Activated T-helper 17 cell treated with anti-CD3 and anti-CD28 coated beads, Interleukin-2, amount 50 U/mL, for 72 hours (primary cell): ENCODE data around the gene TMEM232. TPM values are rescaled to one million over a fixed set of nuclear protein-coding genes. Genes with fewer than 3 reads are reported as not detected.

ENCODE experiments used
- ATAC-seq: fragments of 150-1000 bp; cut with Tn5 transposase; replicated peaks from 2 replicates; pipeline ENCODE4 v1.10.0; 2021; ENCODE audit warnings: mild to moderate bottlenecking, moderate library complexity
- H3K27ac Mint-ChIP-seq: one replicate; pipeline ENCODE4 v1.8.0; 2022; ENCODE audit warnings: mixed read lengths
- H3K27me3 Mint-ChIP-seq: one replicate; pipeline ENCODE4 v1.8.0; 2022; ENCODE audit warnings: mixed read lengths
- H3K36me3 Mint-ChIP-seq: one replicate; pipeline ENCODE4 v1.8.0; 2022; ENCODE audit warnings: low read depth, mild to moderate bottlenecking, mixed read lengths
- H3K4me1 Mint-ChIP-seq: one replicate; pipeline ENCODE4 v1.8.0; 2022; ENCODE audit warnings: mixed read lengths
- H3K4me3 Mint-ChIP-seq: one replicate; pipeline ENCODE4 v1.8.0; 2022; ENCODE audit warnings: mild to moderate bottlenecking, mixed read lengths
- H3K9me3 Mint-ChIP-seq: one replicate; pipeline ENCODE4 v1.8.0; 2022; ENCODE audit warnings: mixed read lengths
- total RNA-seq, 2 donors: library from RNA; stranded (reverse); gene quantifications; one replicate each; pipeline ENCODE4 v1.2.3, GENCODE V29; 2022

Gene TMEM232
- total RNA-seq, 2 donors from 2014 or later = 0.78 to 0.87 TPM

GRCh38 chr5:110401881-110402280 lies 324.6 kb downstream of the TMEM232 start:
- no peaks in the 10 kb centered on the region for H3K27me3 Mint-ChIP-seq
- no peaks in the 10 kb centered on the region for H3K4me1 Mint-ChIP-seq
- H3K4me3 Mint-ChIP-seq = no peak overlapping the region
- H3K36me3 Mint-ChIP-seq = no peaks in the 10 kb centered on the region
- no peak for ATAC-seq
- H3K27ac Mint-ChIP-seq = no peak overlapping the region
- no peaks in the 10 kb centered on the region for H3K9me3 Mint-ChIP-seq

DNA sequence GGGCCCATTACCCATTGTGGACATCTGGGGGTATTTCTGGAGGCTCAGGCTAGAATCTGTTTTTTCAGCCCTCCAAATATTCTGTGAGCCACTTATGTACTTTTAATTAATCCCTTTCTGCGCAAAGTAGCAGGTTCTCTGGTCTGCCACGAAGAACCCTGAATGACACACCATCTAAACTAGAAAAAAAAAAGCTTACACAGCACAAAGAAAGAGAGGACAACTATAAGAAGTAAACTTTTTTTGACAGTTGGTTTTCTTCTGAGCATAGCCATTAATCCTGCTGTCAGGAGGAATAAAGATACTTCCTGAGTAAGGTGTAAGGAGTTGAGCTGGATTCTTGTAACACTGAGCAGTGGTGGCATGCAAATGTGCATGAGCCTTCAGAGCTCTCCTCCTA lies 327.5 kb downstream of the TMEM232 start:
- Mint-ChIP-seq H3K4me3 (no peak overlapping the region), H3K9me3 (no peaks in the 10 kb centered on the region), H3K4me1 (no peaks in the 10 kb centered on the region), H3K36me3 (no peaks in the 10 kb centered on the region), H3K27ac (no peak overlapping the region), H3K27me3 (no peaks in the 10 kb centered on the region)
- ATAC-seq = no peak

- Mint-ChIP-seq H3K27ac (no peak overlapping the region), H3K36me3 (no peaks in the 10 kb centered on the region), H3K4me1 (no peaks in the 10 kb centered on the region), H3K9me3 (no peaks in the 10 kb centered on the region), H3K27me3 (no peaks in the 10 kb centered on the region), H3K4me3 (no peak overlapping the region)
- no peak for ATAC-seq
Measured at GRCh38 chr5:110397281-110397680, 329.2 kb downstream of the TMEM232 start.

- Mint-ChIP-seq H3K36me3 (no peaks in the 10 kb centered on the region), H3K4me3 (no peak overlapping the region), H3K27ac (no peak overlapping the region)
Measured at GRCh38 chr5:110386782-110387181, 339.7 kb downstream of the TMEM232 start.

GRCh38 chr5:110383231-110383630 lies 343.2 kb downstream of the TMEM232 start:
- Mint-ChIP-seq H3K4me1 (no peaks in the 10 kb centered on the region), H3K4me3 (no peak overlapping the region), H3K27ac (no peak overlapping the region), H3K27me3 (no peaks in the 10 kb centered on the region), H3K36me3 (no peaks in the 10 kb centered on the region), H3K9me3 (peaks cover 3% of the 10 kb centered on the region)
- ATAC-seq = no peak

More at GRCh38 chr5:110386782-110387181, 339.7 kb downstream of the TMEM232 start:
- Mint-ChIP-seq H3K27me3 (peaks cover 5% of the 10 kb centered on the region), H3K4me1 (no peaks in the 10 kb centered on the region), H3K9me3 (peaks cover 3% of the 10 kb centered on the region)
- ATAC-seq = no peak

- no peaks in the 10 kb centered on the region for H3K36me3 Mint-ChIP-seq
- H3K27ac Mint-ChIP-seq = no peak overlapping the region
- H3K9me3 Mint-ChIP-seq = no peaks in the 10 kb centered on the region
- no peak for ATAC-seq
- no peaks in the 10 kb centered on the region for H3K27me3 Mint-ChIP-seq
- H3K4me3 Mint-ChIP-seq = no peak overlapping the region
- no peaks in the 10 kb centered on the region for H3K4me1 Mint-ChIP-seq
Measured at GRCh38 chr5:110377943-110378342, 348.5 kb downstream of the TMEM232 start.

DNA sequence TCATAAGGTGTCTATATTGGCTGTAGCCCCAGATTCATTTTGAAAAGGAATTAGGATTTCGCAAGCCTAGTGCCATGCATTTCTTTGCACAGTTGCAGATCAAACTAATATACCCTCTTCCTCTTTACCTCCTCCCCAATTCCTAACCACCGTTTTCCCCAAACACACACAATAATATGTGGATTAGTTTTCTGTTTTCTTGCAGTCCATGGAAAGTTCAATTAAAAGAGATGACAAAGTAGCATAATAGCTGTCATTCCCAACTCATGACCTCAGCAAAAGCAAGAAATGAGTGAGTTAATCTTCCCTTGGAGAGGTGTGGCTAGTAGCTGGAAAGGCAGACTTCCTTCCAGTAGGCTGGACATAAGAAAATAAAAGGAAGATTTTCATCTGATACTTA lies 349.1 kb downstream of the TMEM232 start:
- Mint-ChIP-seq H3K4me3 (no peak overlapping the region), H3K9me3 (no peaks in the 10 kb centered on the region), H3K27me3 (no peaks in the 10 kb centered on the region), H3K36me3 (no peaks in the 10 kb centered on the region), H3K27ac (no peak overlapping the region), H3K4me1 (no peaks in the 10 kb centered on the region)
- no peak for ATAC-seq

DNA sequence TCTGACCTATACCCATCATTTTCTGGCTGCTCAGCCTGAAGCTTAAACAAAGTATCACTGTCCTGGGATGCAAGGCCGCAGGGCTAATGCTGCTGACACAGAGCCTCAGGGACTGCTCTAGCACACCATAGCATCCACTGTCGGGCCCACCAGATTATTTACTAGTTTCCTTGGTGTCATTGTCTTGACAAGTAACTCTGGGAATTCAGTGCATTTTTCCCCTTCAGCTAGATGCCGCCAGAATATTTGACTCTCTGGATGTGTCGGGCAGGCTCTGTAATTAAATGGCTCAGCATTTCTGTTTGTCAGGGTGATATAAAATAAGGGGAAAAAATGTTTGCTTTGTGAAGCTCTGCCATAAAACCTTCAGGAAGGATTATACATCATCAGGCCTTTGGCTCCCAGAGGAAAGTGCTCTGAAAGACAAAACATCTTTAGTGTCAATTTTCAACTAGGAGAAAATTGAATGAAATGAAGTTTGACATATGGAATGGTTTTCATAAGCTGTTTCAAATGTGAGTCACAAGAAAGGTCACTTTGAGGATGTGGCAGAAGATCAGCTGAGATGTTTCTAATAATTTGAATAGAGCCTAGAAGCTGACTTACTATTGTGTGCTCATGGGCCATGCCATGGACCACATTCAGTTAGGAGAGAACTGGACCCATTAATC lies 350.1 kb downstream of the TMEM232 start:
- Mint-ChIP-seq H3K9me3 (no peaks in the 10 kb centered on the region), H3K4me3 (no peak overlapping the region), H3K27ac (no peak overlapping the region), H3K4me1 (no peaks in the 10 kb centered on the region), H3K27me3 (no peaks in the 10 kb centered on the region), H3K36me3 (no peaks in the 10 kb centered on the region)
- ATAC-seq = no peak

DNA sequence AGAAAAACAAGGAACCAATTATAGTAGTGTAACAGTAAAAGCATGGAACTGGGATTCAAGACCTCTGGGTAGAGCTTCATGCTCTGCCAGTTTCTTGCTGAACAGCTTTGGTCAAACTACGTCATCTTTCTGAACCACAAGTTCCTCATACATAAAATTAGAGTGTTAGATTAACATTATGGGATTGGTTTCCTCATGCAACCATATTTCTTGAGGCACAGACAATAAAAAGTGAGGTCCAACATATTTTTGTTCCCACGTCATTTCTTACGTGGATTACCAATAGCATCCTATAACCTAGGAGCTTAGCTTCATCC lies 354.8 kb downstream of the TMEM232 start:
- ATAC-seq = no peak
- Mint-ChIP-seq H3K27ac (no peak overlapping the region), H3K4me3 (no peak overlapping the region), H3K4me1 (no peaks in the 10 kb centered on the region), H3K27me3 (no peaks in the 10 kb centered on the region), H3K36me3 (no peaks in the 10 kb centered on the region), H3K9me3 (no peaks in the 10 kb centered on the region)

- Mint-ChIP-seq H3K36me3 (no peaks in the 10 kb centered on the region), H3K27ac (no peak overlapping the region), H3K4me1 (no peaks in the 10 kb centered on the region), H3K4me3 (no peak overlapping the region), H3K27me3 (no peaks in the 10 kb centered on the region), H3K9me3 (no peaks in the 10 kb centered on the region)
- no peak for ATAC-seq
Measured at GRCh38 chr5:110371011-110371724, 355.3 kb downstream of the TMEM232 start.

Other genes starting within 250 kb of the TMEM232 start
- 10 to 100 TPM; 31.3 to 53.1 TPM for gene SLC25A46, start 12.3 kb upstream of the TMEM232 start, total RNA-seq